ENCODE measurements around the gene SLC9A9. TPM values are rescaled to one million over a fixed set of nuclear protein-coding genes. Genes with fewer than 3 reads are reported as not detected.

SLC9A9 gene
- total RNA-seq, 3 donors from 2014 or later = 6.2 to 17.3 (median 7.8) TPM

DNA sequence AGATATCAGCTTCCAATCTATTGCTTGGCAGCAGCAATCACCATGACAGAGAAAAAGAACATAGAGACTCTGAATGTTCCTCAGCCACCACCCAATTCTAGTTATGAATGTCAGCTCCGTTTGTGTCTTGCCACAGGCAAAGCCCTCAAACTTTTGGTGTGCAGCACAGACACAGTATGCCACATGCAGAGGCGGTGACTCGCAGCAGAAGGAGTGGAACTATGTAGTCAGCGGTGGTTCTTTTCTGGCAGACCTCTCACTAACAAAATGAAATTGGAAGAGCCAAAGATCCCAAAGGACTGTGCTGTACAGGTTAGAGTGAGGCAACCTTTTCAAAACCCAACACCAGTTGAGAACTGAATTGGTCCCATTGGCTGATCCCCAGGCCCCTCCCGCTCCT lies 220.9 kb downstream of the SLC9A9 start:
- TF ChIP-seq POLR2A (IDR thresholded peaks at IDR 0.05) = no peak
- no peak for TF ChIP-seq POLR2AphosphoS5 (IDR thresholded peaks at IDR 0.05)
- TF ChIP-seq, protein P1, sequence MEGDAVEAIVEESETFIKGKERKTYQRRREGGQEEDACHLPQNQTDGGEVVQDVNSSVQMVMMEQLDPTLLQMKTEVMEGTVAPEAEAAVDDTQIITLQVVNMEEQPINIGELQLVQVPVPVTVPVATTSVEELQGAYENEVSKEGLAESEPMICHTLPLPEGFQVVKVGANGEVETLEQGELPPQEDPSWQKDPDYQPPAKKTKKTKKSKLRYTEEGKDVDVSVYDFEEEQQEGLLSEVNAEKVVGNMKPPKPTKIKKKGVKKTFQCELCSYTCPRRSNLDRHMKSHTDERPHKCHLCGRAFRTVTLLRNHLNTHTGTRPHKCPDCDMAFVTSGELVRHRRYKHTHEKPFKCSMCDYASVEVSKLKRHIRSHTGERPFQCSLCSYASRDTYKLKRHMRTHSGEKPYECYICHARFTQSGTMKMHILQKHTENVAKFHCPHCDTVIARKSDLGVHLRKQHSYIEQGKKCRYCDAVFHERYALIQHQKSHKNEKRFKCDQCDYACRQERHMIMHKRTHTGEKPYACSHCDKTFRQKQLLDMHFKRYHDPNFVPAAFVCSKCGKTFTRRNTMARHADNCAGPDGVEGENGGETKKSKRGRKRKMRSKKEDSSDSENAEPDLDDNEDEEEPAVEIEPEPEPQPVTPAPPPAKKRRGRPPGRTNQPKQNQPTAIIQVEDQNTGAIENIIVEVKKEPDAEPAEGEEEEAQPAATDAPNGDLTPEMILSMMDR (IDR thresholded peaks at IDR 0.05) = no peak
- Histone ChIP-seq H3K4me1 (no peaks in the 10 kb centered on the region), H3K4me3 (no peak overlapping the region), H3K36me3 (no peaks in the 10 kb centered on the region), H3K27ac (no peak overlapping the region), H3K9me3 (no peaks in the 10 kb centered on the region), H3K27me3 (no peaks in the 10 kb centered on the region)
- DNase-seq (ENCODE audit: low spot score in 2 of 2) = no peak
- intact Hi-C loops (cut with DNase I; ENCODE audit: low total_unique reads) = no loop called here

DNA sequence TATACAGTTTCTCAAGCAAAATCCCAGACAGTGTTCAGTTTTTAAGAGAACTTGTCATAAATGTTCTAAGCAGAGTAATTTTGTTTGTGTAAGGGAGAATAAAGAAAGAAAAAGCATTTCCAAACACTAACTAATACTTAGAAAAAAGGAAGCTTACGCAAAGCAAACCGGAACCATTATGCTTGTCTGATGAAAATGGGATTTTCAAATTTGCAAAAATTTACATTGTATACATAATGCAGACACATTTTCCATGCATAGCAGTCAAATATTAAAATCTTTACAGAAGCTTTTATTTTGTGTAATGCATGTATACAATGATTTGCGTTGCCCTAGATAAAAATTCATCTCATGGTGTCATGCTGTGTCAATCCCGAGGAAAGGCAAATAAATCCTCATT lies 229.0 kb downstream of the SLC9A9 start:
- intact Hi-C loops (cut with DNase I; ENCODE audit: low total_unique reads) = no loop called here
- Histone ChIP-seq H3K27me3 (no peaks in the 10 kb centered on the region), H3K27ac (no peak overlapping the region), H3K4me1 (no peaks in the 10 kb centered on the region), H3K36me3 (no peaks in the 10 kb centered on the region), H3K9me3 (peaks cover 3 to 5% of the 10 kb centered on the region in 2 donors), H3K4me3 (no peak overlapping the region)
- TF ChIP-seq, protein P1 (IDR thresholded peaks at IDR 0.05) = no peak
- TF ChIP-seq POLR2A (IDR thresholded peaks at IDR 0.05) = no peak
- no peak for TF ChIP-seq POLR2AphosphoS5 (IDR thresholded peaks at IDR 0.05)
- no peak for DNase-seq (ENCODE audit: low spot score in 2 of 2)

DNA sequence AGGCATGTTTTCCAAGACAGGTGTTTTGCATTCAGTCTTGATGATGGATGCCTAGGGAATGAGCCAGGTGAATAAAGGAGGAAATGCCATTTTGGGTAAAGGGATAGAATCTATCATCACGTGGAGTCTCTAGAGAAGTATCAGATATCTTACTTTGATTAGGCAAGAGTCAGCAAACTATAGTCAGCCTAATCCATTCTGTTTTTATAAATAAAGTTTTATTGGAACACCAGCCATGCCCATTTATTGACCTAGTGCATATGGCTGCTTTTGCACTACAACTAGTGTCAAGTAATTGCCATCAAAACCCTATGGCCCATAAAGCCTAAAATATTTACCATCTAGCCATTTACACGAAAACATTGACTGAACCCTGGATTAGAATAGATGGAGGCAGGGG lies 231.2 kb downstream of the SLC9A9 start:
- no peak for TF ChIP-seq POLR2AphosphoS5 (IDR thresholded peaks at IDR 0.05)
- no peak for TF ChIP-seq POLR2A (IDR thresholded peaks at IDR 0.05)
- TF ChIP-seq, protein P1 (IDR thresholded peaks at IDR 0.05) = no peak
- H3K4me1 ChIP-seq = no peaks in the 10 kb centered on the region
- no peak overlapping the region for H3K4me3 ChIP-seq
- DNase-seq (ENCODE audit: low spot score in 2 of 2) = no peak
- H3K9me3 ChIP-seq = peaks cover 3 to 5% of the 10 kb centered on the region in 2 donors
- H3K27me3 ChIP-seq = no peaks in the 10 kb centered on the region
- no peak overlapping the region for H3K27ac ChIP-seq
- intact Hi-C loops (cut with DNase I; ENCODE audit: low total_unique reads) = no loop called here
- no peaks in the 10 kb centered on the region for H3K36me3 ChIP-seq

DNA sequence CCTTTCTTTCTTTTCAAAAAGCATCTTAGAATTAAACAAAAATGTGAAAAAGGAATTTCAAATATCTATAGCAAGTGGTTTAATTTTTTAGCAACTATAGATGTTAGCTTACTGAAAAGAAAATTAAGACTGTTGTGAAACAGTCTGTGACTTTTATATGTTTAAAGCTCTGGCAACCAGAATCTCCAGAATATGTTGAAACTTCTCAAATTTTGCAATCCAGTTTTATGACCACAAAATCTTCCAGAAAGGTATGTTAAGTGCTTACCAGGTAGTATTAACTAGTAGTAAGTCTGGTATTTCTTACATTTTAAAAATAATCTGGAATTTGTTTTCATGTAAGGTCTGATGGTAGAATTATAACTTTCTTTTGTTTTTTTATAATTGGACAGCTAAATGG lies 235.0 kb downstream of the SLC9A9 start:
- no peak for DNase-seq (ENCODE audit: low spot score in 2 of 2)
- no peak overlapping the region for H3K4me3 ChIP-seq

DNA sequence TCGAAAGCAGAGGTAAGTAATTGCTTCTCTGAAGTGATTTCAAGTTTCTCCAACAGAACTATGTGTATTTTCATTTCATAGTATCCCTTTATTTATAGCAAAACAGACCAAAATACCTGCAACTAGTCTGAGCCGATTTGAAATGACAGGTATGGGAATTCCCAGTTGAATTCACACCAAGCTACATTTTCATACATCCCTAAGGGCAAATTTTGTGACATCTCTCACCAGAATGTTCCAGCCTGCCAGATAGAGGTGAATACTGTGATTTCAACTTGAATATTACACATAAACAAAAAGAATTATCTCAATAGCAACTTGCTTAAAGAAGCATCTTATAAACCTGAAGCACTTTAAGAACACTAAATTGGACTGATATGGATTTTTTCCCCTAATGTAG lies 235.7 kb downstream of the SLC9A9 start:
- intact Hi-C loops (cut with DNase I; ENCODE audit: low total_unique reads) = no loop called here

More for the DNA sequence above, 235.0 kb downstream of the SLC9A9 start:
- no peaks in the 10 kb centered on the region for H3K27me3 ChIP-seq
- H3K4me1 ChIP-seq = no peaks in the 10 kb centered on the region
- no peak overlapping the region for H3K27ac ChIP-seq
- H3K9me3 ChIP-seq = no peaks in the 10 kb centered on the region
- no peaks in the 10 kb centered on the region for H3K36me3 ChIP-seq
- intact Hi-C loops (cut with DNase I; ENCODE audit: low total_unique reads) = no loop called here
- TF ChIP-seq, protein P1 (IDR thresholded peaks at IDR 0.05) = no peak
- TF ChIP-seq POLR2AphosphoS5 (IDR thresholded peaks at IDR 0.05) = no peak
- TF ChIP-seq POLR2A (IDR thresholded peaks at IDR 0.05) = no peak

More for the DNA sequence above, 235.7 kb downstream of the SLC9A9 start:
- Histone ChIP-seq H3K27ac (no peak overlapping the region), H3K27me3 (no peaks in the 10 kb centered on the region), H3K4me1 (no peaks in the 10 kb centered on the region), H3K36me3 (no peaks in the 10 kb centered on the region), H3K4me3 (no peak overlapping the region), H3K9me3 (no peaks in the 10 kb centered on the region)
- TF ChIP-seq, protein P1 (IDR thresholded peaks at IDR 0.05) = no peak
- TF ChIP-seq POLR2AphosphoS5 (IDR thresholded peaks at IDR 0.05) (no peak), POLR2A (IDR thresholded peaks at IDR 0.05) (no peak)
- DNase-seq (ENCODE audit: low spot score in 2 of 2) = no peak

All from breast epithelium (tissue), 4 donors.